Nephron (organoid): ENCODE measurements around the gene WDR54.
A peak's percentile ranks its signal among the peaks of the same experiment; 100 is the strongest.
"Not testable (repeated sequence)": the region's sequence is repeated elsewhere in the genome, so short reads cannot be mapped to it uniquely, and the experiment has no call there.

Experiments
- H3K27ac Mint-ChIP-seq, 3 experiments: 2 replicates each; pipeline ENCODE4 v1.8.0; 2020; ENCODE audit warnings: mixed read lengths in 3 of 3, mild to moderate bottlenecking in 2 of 3, moderate library complexity in 1 of 3
- H3K27me3 Mint-ChIP-seq: 2 replicates; pipeline ENCODE4 v1.8.0; 2021; ENCODE audit warnings: low read depth, mild to moderate bottlenecking, moderate library complexity, mixed read lengths
- H3K36me3 Mint-ChIP-seq: 2 replicates; pipeline ENCODE4 v1.8.0; 2020; ENCODE audit warnings: low read depth, mixed read lengths
- H3K4me1 Mint-ChIP-seq: 2 replicates; pipeline ENCODE4 v1.8.0; 2020; ENCODE audit warnings: mixed read lengths
- H3K4me3 Mint-ChIP-seq, 3 experiments: 2 replicates each; pipeline ENCODE4 v1.8.0; 2020; ENCODE audit warnings: mild to moderate bottlenecking in 3 of 3, mixed read lengths in 3 of 3, moderate library complexity in 2 of 3
- H3K9me3 Mint-ChIP-seq: 2 replicates; pipeline ENCODE4 v1.8.0; 2020; ENCODE audit warnings: mixed read lengths
- TF ChIP-seq, protein P1 (sequence below), 3 experiments: fragments of 200-600 bp; sonication (generic); IDR thresholded peaks; one replicate each; pipeline ENCODE4 v1.5.0; 2021; ENCODE audit warnings: antibody characterized with exemption in 3 of 3; ENCODE audit not compliant: unreplicated experiment in 3 of 3

Gene WDR54

GRCh38 chr2:74416778-74417177 is 4.8 kb upstream of the WDR54 start:
- Mint-ChIP-seq H3K4me1 (peaks cover 15% of the 10 kb centered on the region), H3K9me3 (no peaks in the 10 kb centered on the region), H3K4me3 (no peak overlapping the region), H3K27me3 (peaks cover 3% of the 10 kb centered on the region), H3K27ac (no peak overlapping the region), H3K36me3 (no peaks in the 10 kb centered on the region)
- TF ChIP-seq, protein P1, sequence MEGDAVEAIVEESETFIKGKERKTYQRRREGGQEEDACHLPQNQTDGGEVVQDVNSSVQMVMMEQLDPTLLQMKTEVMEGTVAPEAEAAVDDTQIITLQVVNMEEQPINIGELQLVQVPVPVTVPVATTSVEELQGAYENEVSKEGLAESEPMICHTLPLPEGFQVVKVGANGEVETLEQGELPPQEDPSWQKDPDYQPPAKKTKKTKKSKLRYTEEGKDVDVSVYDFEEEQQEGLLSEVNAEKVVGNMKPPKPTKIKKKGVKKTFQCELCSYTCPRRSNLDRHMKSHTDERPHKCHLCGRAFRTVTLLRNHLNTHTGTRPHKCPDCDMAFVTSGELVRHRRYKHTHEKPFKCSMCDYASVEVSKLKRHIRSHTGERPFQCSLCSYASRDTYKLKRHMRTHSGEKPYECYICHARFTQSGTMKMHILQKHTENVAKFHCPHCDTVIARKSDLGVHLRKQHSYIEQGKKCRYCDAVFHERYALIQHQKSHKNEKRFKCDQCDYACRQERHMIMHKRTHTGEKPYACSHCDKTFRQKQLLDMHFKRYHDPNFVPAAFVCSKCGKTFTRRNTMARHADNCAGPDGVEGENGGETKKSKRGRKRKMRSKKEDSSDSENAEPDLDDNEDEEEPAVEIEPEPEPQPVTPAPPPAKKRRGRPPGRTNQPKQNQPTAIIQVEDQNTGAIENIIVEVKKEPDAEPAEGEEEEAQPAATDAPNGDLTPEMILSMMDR (IDR thresholded peaks at IDR 0.05; ENCODE audit: unreplicated experiment in 3 of 3), result no peak

DNA sequence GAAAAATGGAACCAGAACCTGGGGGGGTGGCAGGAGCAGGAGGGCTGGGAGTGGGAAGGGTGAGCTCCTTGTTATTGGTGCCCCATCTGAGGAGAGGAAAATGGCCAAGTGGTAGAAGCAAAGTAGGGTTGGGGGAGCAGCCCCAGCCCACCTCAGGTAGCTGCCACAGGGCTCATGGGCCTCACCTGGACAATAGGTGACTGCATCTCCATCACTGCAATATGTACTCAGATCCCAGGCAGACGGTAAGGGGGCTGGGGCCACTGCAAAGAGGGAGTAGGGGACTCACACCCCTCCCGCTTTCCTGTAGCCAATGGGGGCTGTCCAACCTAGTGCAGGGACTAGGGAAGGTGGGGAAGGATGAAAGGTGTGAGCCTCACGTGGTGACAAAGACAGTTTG is 4.3 kb upstream of the WDR54 start:
- Mint-ChIP-seq H3K27ac (no peak overlapping the region), H3K27me3 (peaks cover 3% of the 10 kb centered on the region), H3K4me3 (no peak overlapping the region), H3K36me3 (no peaks in the 10 kb centered on the region), H3K4me1 (peaks cover 18% of the 10 kb centered on the region), H3K9me3 (no peaks in the 10 kb centered on the region)
- TF ChIP-seq, protein P1 (IDR thresholded peaks at IDR 0.05; ENCODE audit: unreplicated experiment in 3 of 3), result no peak

- TF ChIP-seq, protein P1 (IDR thresholded peaks at IDR 0.05; ENCODE audit: unreplicated experiment in 3 of 3), result no peak
- peaks cover 20% of the 10 kb centered on the region for H3K4me1 Mint-ChIP-seq
- H3K9me3 Mint-ChIP-seq, result no peaks in the 10 kb centered on the region
- peaks cover 3% of the 10 kb centered on the region for H3K27me3 Mint-ChIP-seq
- H3K4me3 Mint-ChIP-seq, result no peak overlapping the region
- no peak overlapping the region for H3K27ac Mint-ChIP-seq
- H3K36me3 Mint-ChIP-seq, result no peaks in the 10 kb centered on the region
Observed at GRCh38 chr2:74417763-74418162, 3.8 kb upstream of the WDR54 start.

- Mint-ChIP-seq H3K4me3 (no peak overlapping the region), H3K27me3 (peaks cover 3% of the 10 kb centered on the region), H3K4me1 (peaks cover 19% of the 10 kb centered on the region), H3K27ac (no peak overlapping the region), H3K9me3 (no peaks in the 10 kb centered on the region), H3K36me3 (no peaks in the 10 kb centered on the region)
- TF ChIP-seq, protein P1 (IDR thresholded peaks at IDR 0.05; ENCODE audit: unreplicated experiment in 3 of 3), result no peak
Observed at GRCh38 chr2:74418312-74418711, 3.2 kb upstream of the WDR54 start.

DNA sequence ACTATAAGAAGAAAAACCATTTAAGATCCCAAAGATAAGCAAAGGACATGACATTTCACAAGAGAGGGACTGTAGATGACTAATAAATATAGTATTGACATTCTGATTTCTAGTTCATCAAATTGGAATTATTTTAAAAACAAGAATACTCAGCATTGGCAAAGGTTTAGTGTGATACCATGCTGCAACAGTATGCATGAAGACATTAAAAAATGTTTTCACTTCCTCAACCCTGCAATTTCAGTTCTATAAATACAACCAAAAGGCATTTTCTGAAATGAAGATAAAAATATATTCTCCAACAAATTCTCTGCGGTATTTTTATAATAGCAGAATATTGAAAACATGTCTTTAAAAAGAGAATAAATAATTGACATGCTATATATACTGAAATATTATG is 2.2 kb upstream of the WDR54 start:
- no peak overlapping the region for H3K27ac Mint-ChIP-seq
- H3K4me1 Mint-ChIP-seq, result peaks cover 14% of the 10 kb centered on the region
- H3K36me3 Mint-ChIP-seq, result no peaks in the 10 kb centered on the region
- no peak overlapping the region for H3K4me3 Mint-ChIP-seq
- H3K27me3 Mint-ChIP-seq, result no peaks in the 10 kb centered on the region
- TF ChIP-seq, protein P1 (IDR thresholded peaks at IDR 0.05; ENCODE audit: unreplicated experiment in 3 of 3), result no peak
- H3K9me3 Mint-ChIP-seq, result no peaks in the 10 kb centered on the region

DNA sequence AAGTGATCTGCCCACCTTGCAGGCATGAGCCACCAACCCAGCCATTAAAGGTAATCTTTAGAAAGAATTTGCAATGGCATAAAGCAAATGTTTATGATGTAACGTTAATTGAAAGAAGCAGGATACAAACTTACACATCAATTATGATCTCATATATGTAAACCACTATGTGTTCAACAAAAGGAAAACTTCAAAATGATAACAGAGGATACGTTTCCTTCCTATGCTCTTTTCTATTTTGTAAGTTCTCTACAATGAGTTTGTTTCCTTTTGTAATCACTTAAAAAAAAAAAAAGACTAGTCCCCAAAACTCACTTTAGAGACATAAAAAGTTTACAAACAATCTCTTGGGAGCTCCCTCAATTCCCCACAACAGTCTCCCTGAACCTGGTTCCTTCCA is 1.5 kb upstream of the WDR54 start:
- Mint-ChIP-seq H3K36me3 (peaks cover 4% of the 10 kb centered on the region), H3K9me3 (no peaks in the 10 kb centered on the region), H3K4me3 (peak overlapping the region; percentile 19 to 49 (median 45)), H3K4me1 (peaks cover 14% of the 10 kb centered on the region), H3K27ac (no peak overlapping the region), H3K27me3 (no peaks in the 10 kb centered on the region)
- TF ChIP-seq, protein P1 (IDR thresholded peaks at IDR 0.05; ENCODE audit: unreplicated experiment in 3 of 3), result no peak

GRCh38 chr2:74420443-74421103 is 957 bp upstream of the WDR54 start:
- Mint-ChIP-seq H3K4me3 (peak overlapping the region; percentile 97 to 98 (median 98)), H3K27ac (peak overlapping the region; percentile 30 to 38 (median 34)), H3K4me1 (peaks cover 14% of the 10 kb centered on the region)
- not testable (repeated sequence) for H3K9me3 Mint-ChIP-seq, H3K27me3 Mint-ChIP-seq, H3K36me3 Mint-ChIP-seq
